ENCODE results near the gene PDE6A.

The PDE6A gene

GRCh38 chr5:149930749-149931574 lies 13.6 kb downstream of the PDE6A start:
- DNase-seq (ENCODE audit: low spot score) = no peak

- no peak for DNase-seq (ENCODE audit: low spot score)
Observed at GRCh38 chr5:149930043-149930748, 14.4 kb downstream of the PDE6A start.

- no peak for DNase-seq (ENCODE audit: low spot score)
Observed at GRCh38 chr5:149924486-149924885, 20.1 kb downstream of the PDE6A start.

- DNase-seq (ENCODE audit: low spot score) = no peak
Observed at GRCh38 chr5:149922950-149923349, 21.6 kb downstream of the PDE6A start.

GRCh38 chr5:149921597-149921996 lies 23.0 kb downstream of the PDE6A start:
- DNase-seq (ENCODE audit: low spot score) = no peak

GRCh38 chr5:149917073-149917676 lies 27.4 kb downstream of the PDE6A start:
- no peak for DNase-seq (ENCODE audit: low spot score)

GRCh38 chr5:149916334-149917072 lies 28.1 kb downstream of the PDE6A start:
- no peak for DNase-seq (ENCODE audit: low spot score)

- no peak for DNase-seq (ENCODE audit: low spot score)
Observed at GRCh38 chr5:149915392-149916260, 29.0 kb downstream of the PDE6A start.

- no peak for DNase-seq (ENCODE audit: low spot score)
Observed at GRCh38 chr5:149913436-149914419, 30.9 kb downstream of the PDE6A start.

GRCh38 chr5:149912226-149912871 lies 32.2 kb downstream of the PDE6A start:
- no peak for DNase-seq (ENCODE audit: low spot score)

GRCh38 chr5:149911031-149911430 lies 33.6 kb downstream of the PDE6A start:
- DNase-seq (ENCODE audit: low spot score) = no peak

GRCh38 chr5:149907828-149908227 lies 36.8 kb downstream of the PDE6A start:
- no peak for DNase-seq (ENCODE audit: low spot score)

GRCh38 chr5:149904977-149905376 lies 39.6 kb downstream of the PDE6A start:
- DNase-seq (ENCODE audit: low spot score) = no peak

GRCh38 chr5:149904293-149904886 lies 40.2 kb downstream of the PDE6A start:
- no peak for DNase-seq (ENCODE audit: low spot score)

- no peak for DNase-seq (ENCODE audit: low spot score)
Observed at GRCh38 chr5:149903404-149903803, 41.2 kb downstream of the PDE6A start.

- no peak for DNase-seq (ENCODE audit: low spot score)
Observed at GRCh38 chr5:149902177-149902576, 42.4 kb downstream of the PDE6A start.

GRCh38 chr5:149901511-149901910 lies 43.1 kb downstream of the PDE6A start:
- no peak for DNase-seq (ENCODE audit: low spot score)

- DNase-seq (ENCODE audit: low spot score) = no peak
Observed at GRCh38 chr5:149900390-149900789, 44.2 kb downstream of the PDE6A start.

GRCh38 chr5:149898811-149899210 lies 45.8 kb downstream of the PDE6A start:
- DNase-seq (ENCODE audit: low spot score) = no peak

Data from pons (tissue), 1 donor.